ENCODE data around the gene LPCAT2. TPM values are rescaled to one million over a fixed set of nuclear protein-coding genes. Genes with fewer than 3 reads are reported as not detected.

LPCAT2 gene
- total RNA-seq, 2 experiments from 2014 or later, result not detected

- Histone ChIP-seq H3K36me3 (ENCODE audit: insufficient read depth, low read length) (no peaks in the 10 kb centered on the region), H4K20me1 (ENCODE audit: insufficient read depth, low read length) (no peaks in the 10 kb centered on the region), H3K4me3 (ENCODE audit: low read depth, low read length, poor library complexity, severe bottlenecking) (no peak overlapping the region), H2AFZ (ENCODE audit: low read length) (no peak overlapping the region), H3K4me2 (ENCODE audit: low read length) (no peak overlapping the region), H3K27ac (ENCODE audit: low read depth, low read length, poor library complexity, severe bottlenecking) (no peak overlapping the region), H3K79me2 (ENCODE audit: insufficient read depth, low read depth, low read length) (no peaks in the 10 kb centered on the region), H3K4me1 (ENCODE audit: insufficient read depth, low read length, poor library complexity, severe bottlenecking) (no peaks in the 10 kb centered on the region), H3K9me2 (ENCODE audit: insufficient read depth, low read length) (no peaks in the 10 kb centered on the region), H3K9me3 (ENCODE audit: low read length) (no peaks in the 10 kb centered on the region)
- DNase-seq (ENCODE audit: low spot score), result no peak
- intact Hi-C loops (cut with micrococcal nuclease; ENCODE audit: unreplicated experiment), result no loop called here
- CTCF ChIA-PET (ENCODE audit: unreplicated experiment), result no interaction called here
- BruUV-seq (replicated peaks), result no TSS peak
- TF ChIP-seq CTCF (conservative IDR thresholded peaks at IDR 0.05; ENCODE audit: low read length) (no peak), EZH2phosphoT487 (IDR thresholded peaks at IDR 0.05; ENCODE audit: borderline replicate concordance, low read depth, low read length) (no peak)
- POLR2A ChIA-PET, result interaction anchor here (0.7 kb wide), 1 partner anchor 25 kb away, joined by 3 read pairs; no protein-coding TSS in a partner anchor
These were observed 19.5 kb upstream of the LPCAT2 start for GRCh38 chr16:55489119-55489955.

- BruUV-seq (replicated peaks), result no TSS peak
- intact Hi-C loops (cut with micrococcal nuclease; ENCODE audit: unreplicated experiment), result no loop called here
- Histone ChIP-seq H2AFZ (ENCODE audit: low read length) (no peak overlapping the region), H3K4me3 (ENCODE audit: low read depth, low read length, poor library complexity, severe bottlenecking) (no peak overlapping the region), H3K9me3 (ENCODE audit: low read length) (no peaks in the 10 kb centered on the region), H3K4me2 (ENCODE audit: low read length) (no peak overlapping the region), H3K4me1 (ENCODE audit: insufficient read depth, low read length, poor library complexity, severe bottlenecking) (no peaks in the 10 kb centered on the region), H3K9me2 (ENCODE audit: insufficient read depth, low read length) (no peaks in the 10 kb centered on the region), H3K79me2 (ENCODE audit: insufficient read depth, low read depth, low read length) (no peaks in the 10 kb centered on the region), H4K20me1 (ENCODE audit: insufficient read depth, low read length) (no peaks in the 10 kb centered on the region), H3K36me3 (ENCODE audit: insufficient read depth, low read length) (no peaks in the 10 kb centered on the region), H3K27ac (ENCODE audit: low read depth, low read length, poor library complexity, severe bottlenecking) (no peak overlapping the region)
- POLR2A ChIA-PET, result interaction anchor here (0.7 kb wide), 1 partner anchor 24 kb away, joined by 3 read pairs; no protein-coding TSS in a partner anchor
- TF ChIP-seq EZH2phosphoT487 (IDR thresholded peaks at IDR 0.05; ENCODE audit: borderline replicate concordance, low read depth, low read length), result no peak
- CTCF ChIA-PET (ENCODE audit: unreplicated experiment), result no interaction called here
- DNase-seq (ENCODE audit: low spot score), result no peak
These were observed 19.0 kb upstream of the LPCAT2 start for GRCh38 chr16:55489956-55490265.

GRCh38 chr16:55490301-55490700 lies 18.6 kb upstream of the LPCAT2 start:
- Histone ChIP-seq H3K27ac (ENCODE audit: low read depth, low read length, poor library complexity, severe bottlenecking) (no peak overlapping the region), H3K4me2 (ENCODE audit: low read length) (no peak overlapping the region), H3K36me3 (ENCODE audit: insufficient read depth, low read length) (no peaks in the 10 kb centered on the region), H3K4me1 (ENCODE audit: insufficient read depth, low read length, poor library complexity, severe bottlenecking) (no peaks in the 10 kb centered on the region), H4K20me1 (ENCODE audit: insufficient read depth, low read length) (no peaks in the 10 kb centered on the region), H3K4me3 (ENCODE audit: low read depth, low read length, poor library complexity, severe bottlenecking) (no peak overlapping the region), H3K9me2 (ENCODE audit: insufficient read depth, low read length) (no peaks in the 10 kb centered on the region), H3K9me3 (ENCODE audit: low read length) (no peaks in the 10 kb centered on the region), H2AFZ (ENCODE audit: low read length) (no peak overlapping the region), H3K79me2 (ENCODE audit: insufficient read depth, low read depth, low read length) (no peaks in the 10 kb centered on the region)
- TF ChIP-seq EZH2phosphoT487 (IDR thresholded peaks at IDR 0.05; ENCODE audit: borderline replicate concordance, low read depth, low read length), result no peak
- TF ChIP-seq CTCF (conservative IDR thresholded peaks at IDR 0.05; ENCODE audit: low read length), result no peak
- DNase-seq (ENCODE audit: low spot score), result no peak
- CTCF ChIA-PET (ENCODE audit: unreplicated experiment), result no interaction called here
- POLR2A ChIA-PET, result interaction anchor here (0.7 kb wide), 1 partner anchor 24 kb away, joined by 3 read pairs; no protein-coding TSS in a partner anchor
- intact Hi-C loops (cut with micrococcal nuclease; ENCODE audit: unreplicated experiment), result no loop called here
- no TSS peak for BruUV-seq (replicated peaks)

All from OCI-LY7 (cell line).